Measurements from ENCODE around the gene OR2A2. TPM values are rescaled to one million over a fixed set of nuclear protein-coding genes. Genes with fewer than 3 reads are reported as not detected.

The OR2A2 gene, protein sequence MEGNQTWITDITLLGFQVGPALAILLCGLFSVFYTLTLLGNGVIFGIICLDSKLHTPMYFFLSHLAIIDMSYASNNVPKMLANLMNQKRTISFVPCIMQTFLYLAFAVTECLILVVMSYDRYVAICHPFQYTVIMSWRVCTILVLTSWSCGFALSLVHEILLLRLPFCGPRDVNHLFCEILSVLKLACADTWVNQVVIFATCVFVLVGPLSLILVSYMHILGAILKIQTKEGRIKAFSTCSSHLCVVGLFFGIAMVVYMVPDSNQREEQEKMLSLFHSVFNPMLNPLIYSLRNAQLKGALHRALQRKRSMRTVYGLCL
- total RNA-seq, result not detected

DNA sequence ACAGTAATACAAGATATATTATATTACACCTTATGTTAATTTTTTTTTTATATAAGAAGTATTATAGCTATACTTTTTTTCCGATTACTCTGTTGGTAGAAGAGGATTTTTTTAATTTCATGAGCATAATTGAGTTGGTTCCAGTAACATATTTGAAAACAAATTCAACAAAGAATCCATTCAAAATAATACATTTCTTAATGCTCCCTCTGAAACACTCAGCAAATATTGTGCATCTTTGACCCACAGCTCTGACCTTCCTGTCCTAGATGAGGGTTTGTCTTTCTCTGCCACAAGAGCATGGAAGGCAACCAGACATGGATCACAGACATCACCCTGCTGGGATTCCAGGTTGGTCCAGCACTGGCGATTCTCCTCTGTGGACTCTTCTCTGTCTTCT lies at the start of gene OR2A2:
TSS of gene OR2A2 (plus strand) at position 301 of the 400 bp plus-strand sequence. CDS start at position 301, 0 bp downstream.
- H3K36me3 ChIP-seq, result no peaks in the 10 kb centered on the region
- H3K9me3 ChIP-seq, result no peaks in the 10 kb centered on the region
- no peak within 1 kb of the TSS for H3K4me3 ChIP-seq
- ATAC-seq, result no peak
- no peaks in the 10 kb centered on the region for H3K27me3 ChIP-seq
- 86 to 95% methylated on average over 2 of the region's 2 CpGs for WGBS, 2 donors (ENCODE audit: low coverage in 1 of 2)
- H3K27ac ChIP-seq, result no peak within 1 kb of the TSS
- TF ChIP-seq EP300 (IDR thresholded peaks at IDR 0.05), result no peak
- TF ChIP-seq POLR2A (IDR thresholded peaks at IDR 0.05), result no peak
- TF ChIP-seq, protein P1, sequence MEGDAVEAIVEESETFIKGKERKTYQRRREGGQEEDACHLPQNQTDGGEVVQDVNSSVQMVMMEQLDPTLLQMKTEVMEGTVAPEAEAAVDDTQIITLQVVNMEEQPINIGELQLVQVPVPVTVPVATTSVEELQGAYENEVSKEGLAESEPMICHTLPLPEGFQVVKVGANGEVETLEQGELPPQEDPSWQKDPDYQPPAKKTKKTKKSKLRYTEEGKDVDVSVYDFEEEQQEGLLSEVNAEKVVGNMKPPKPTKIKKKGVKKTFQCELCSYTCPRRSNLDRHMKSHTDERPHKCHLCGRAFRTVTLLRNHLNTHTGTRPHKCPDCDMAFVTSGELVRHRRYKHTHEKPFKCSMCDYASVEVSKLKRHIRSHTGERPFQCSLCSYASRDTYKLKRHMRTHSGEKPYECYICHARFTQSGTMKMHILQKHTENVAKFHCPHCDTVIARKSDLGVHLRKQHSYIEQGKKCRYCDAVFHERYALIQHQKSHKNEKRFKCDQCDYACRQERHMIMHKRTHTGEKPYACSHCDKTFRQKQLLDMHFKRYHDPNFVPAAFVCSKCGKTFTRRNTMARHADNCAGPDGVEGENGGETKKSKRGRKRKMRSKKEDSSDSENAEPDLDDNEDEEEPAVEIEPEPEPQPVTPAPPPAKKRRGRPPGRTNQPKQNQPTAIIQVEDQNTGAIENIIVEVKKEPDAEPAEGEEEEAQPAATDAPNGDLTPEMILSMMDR (IDR thresholded peaks at IDR 0.05), result no peak
- TF ChIP-seq POLR2AphosphoS5 (IDR thresholded peaks at IDR 0.05), result no peak
- no peaks in the 10 kb centered on the region for H3K4me1 ChIP-seq

DNA sequence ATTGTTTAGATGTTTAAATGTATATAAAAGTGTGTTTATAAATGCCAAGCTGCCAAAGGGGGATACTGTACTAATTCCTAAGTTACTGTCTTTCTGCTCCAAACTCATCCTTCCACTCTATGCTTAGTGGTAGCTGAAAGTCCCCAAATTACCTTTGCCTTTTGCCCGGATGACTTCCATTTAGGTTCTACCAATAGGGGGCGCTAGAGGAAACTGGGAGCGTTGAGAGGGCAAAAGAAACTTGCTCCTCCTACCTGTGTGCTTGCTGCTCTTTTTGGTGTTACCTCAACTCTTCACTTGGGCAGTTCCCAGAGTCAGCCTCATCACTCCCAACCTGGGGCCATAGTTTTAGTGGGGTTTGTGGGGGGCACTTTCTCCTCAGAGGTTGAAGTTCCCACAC lies 45.7 kb upstream of the OR2A2 start:
- H3K27ac ChIP-seq, result no peak overlapping the region
- no peaks in the 10 kb centered on the region for H3K4me1 ChIP-seq
- H3K36me3 ChIP-seq, result no peaks in the 10 kb centered on the region
- H3K27me3 ChIP-seq, result no peaks in the 10 kb centered on the region
- ATAC-seq, result no peak
- WGBS, 2 donors (ENCODE audit: low coverage in 1 of 2), result 21 to 43% methylated on average over 3 of the region's 3 CpGs
- no peak overlapping the region for H3K4me3 ChIP-seq
- peaks cover 0 to 12% (median 0%) of the 10 kb centered on the region in 3 donors for H3K9me3 ChIP-seq
- TF ChIP-seq EP300 (IDR thresholded peaks at IDR 0.05) (no peak), POLR2A (IDR thresholded peaks at IDR 0.05) (no peak), POLR2AphosphoS5 (IDR thresholded peaks at IDR 0.05) (no peak)
- TF ChIP-seq, protein P1 (IDR thresholded peaks at IDR 0.05), result no peak

DNA sequence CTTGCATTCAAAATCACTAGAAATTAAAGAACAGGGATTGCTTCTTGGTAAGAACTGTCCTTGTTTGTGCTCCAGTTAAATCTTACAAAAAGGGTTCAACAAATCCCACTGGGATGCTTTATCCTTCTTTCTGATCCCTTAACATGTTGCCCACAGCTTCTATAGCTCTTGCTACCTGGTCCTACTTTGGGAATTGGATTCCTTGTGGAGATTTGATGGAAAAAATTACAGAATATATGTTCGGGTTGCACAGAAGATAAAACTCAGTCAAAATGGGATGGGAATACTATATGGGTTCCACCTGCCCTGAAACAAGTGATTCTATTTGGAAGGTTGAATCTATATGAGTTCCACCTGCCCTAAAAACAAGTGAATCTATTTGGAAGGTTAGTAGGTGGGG lies 39.9 kb upstream of the OR2A2 start, which contains the start of gene OR2A25:
TSS of gene OR2A25 (plus strand) at position 301 of the 400 bp plus-strand sequence. CDS start 4,409 bp downstream, outside the sequence.
- Histone ChIP-seq H3K27ac (no peak within 1 kb of the TSS), H3K4me3 (no peak within 1 kb of the TSS), H3K27me3 (no peaks in the 10 kb centered on the region)

DNA sequence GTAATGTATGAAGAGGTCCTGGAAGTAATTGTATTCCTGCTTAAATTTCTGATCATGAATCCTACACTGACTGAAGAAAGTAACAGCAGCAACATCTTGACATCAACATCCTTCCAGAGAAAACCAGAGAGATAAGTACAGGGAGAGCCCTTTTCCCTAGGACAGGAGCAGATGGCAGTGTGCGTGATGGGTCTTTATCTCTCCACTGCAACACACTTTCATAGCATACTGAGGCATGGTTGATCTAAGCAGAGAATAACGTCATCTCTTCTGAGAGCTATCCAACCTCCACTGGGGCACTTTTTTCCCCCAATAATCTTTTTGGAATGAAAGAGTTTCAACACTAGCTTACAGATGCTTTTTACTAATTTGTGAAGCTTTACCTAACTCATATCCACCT lies 39.4 kb upstream of the OR2A2 start:
- Histone ChIP-seq H3K4me1 (no peaks in the 10 kb centered on the region), H3K27ac (no peak overlapping the region), H3K4me3 (no peak overlapping the region), H3K27me3 (no peaks in the 10 kb centered on the region), H3K36me3 (no peaks in the 10 kb centered on the region), H3K9me3 (no peaks in the 10 kb centered on the region)
- ATAC-seq, result no peak
- 60 to 67% methylated on average over 2 of the region's 2 CpGs for WGBS, 2 donors (ENCODE audit: low coverage in 1 of 2)
- TF ChIP-seq, protein P1 (IDR thresholded peaks at IDR 0.05), result no peak
- TF ChIP-seq POLR2A (IDR thresholded peaks at IDR 0.05) (no peak), EP300 (IDR thresholded peaks at IDR 0.05) (no peak), POLR2AphosphoS5 (IDR thresholded peaks at IDR 0.05) (no peak)

More for the DNA sequence above, 39.9 kb upstream of the OR2A2 start, which contains the start of gene OR2A25:
- no peaks in the 10 kb centered on the region for H3K36me3 ChIP-seq
- H3K4me1 ChIP-seq, result no peaks in the 10 kb centered on the region
- 67 to 82% methylated on average over 1 of the region's 1 CpG for WGBS, 2 donors (ENCODE audit: low coverage in 1 of 2)
- TF ChIP-seq EP300 (IDR thresholded peaks at IDR 0.05) (no peak), POLR2AphosphoS5 (IDR thresholded peaks at IDR 0.05) (no peak), POLR2A (IDR thresholded peaks at IDR 0.05) (no peak)
- TF ChIP-seq, protein P1 (IDR thresholded peaks at IDR 0.05), result no peak
- no peaks in the 10 kb centered on the region for H3K9me3 ChIP-seq
- ATAC-seq, result no peak

DNA sequence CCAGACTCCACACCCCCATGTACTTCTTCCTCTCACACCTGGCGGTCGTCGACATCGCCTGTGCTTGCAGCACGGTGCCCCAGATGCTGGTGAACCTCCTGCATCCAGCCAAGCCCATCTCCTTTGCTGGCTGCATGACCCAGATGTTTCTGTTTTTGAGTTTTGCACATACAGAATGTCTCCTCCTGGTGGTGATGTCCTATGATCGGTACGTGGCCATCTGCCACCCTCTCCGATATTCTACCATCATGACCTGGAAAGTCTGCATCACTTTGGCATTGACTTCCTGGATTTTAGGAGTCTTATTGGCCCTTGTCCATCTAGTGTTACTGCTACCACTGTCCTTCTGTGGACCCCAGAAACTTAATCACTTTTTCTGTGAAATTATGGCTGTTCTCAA lies 35.0 kb upstream of the OR2A2 start:
- Histone ChIP-seq H3K36me3 (no peaks in the 10 kb centered on the region), H3K4me1 (no peaks in the 10 kb centered on the region), H3K4me3 (no peak overlapping the region), H3K27me3 (no peaks in the 10 kb centered on the region), H3K9me3 (no peaks in the 10 kb centered on the region), H3K27ac (no peak overlapping the region)
- no peak for ATAC-seq
- TF ChIP-seq POLR2A (IDR thresholded peaks at IDR 0.05), result no peak
- TF ChIP-seq, protein P1 (IDR thresholded peaks at IDR 0.05), result no peak
- TF ChIP-seq EP300 (IDR thresholded peaks at IDR 0.05), result no peak
- no peak for TF ChIP-seq POLR2AphosphoS5 (IDR thresholded peaks at IDR 0.05)
- WGBS, 2 donors (ENCODE audit: low coverage in 1 of 2), result 80 to 82% methylated on average over 4 to 8 of the region's 8 CpGs

Data from gastroesophageal sphincter (tissue), 4 donors.